Stomach (tissue), 9 donors: Measurements from ENCODE around the gene LYL1. TPM values are rescaled to one million over a fixed set of nuclear protein-coding genes. Genes with fewer than 3 reads are reported as not detected.

Experiments used
- DNase-seq, 2 donors: peaks; one replicate each; pipeline versions ENCODE4 v3.0.0 to v3.0.0-alpha.2; 2013 to 2019
- H3K27ac ChIP-seq, 5 donors: fragments of 200-600 bp in 4 of 5; sonication (generic) in 4 of 5; one replicate each; pipeline ENCODE4 v1.5.1; 2013 to 2019; ENCODE audit warnings: mild to moderate bottlenecking in 1 of 5, moderate library complexity in 1 of 5
- H3K27me3 ChIP-seq, 3 donors: fragments of 200-600 bp; sonication (generic); one replicate each; pipeline ENCODE4 v1.5.1; 2017 to 2019; ENCODE audit warnings: mixed run types in 1 of 3
- H3K36me3 ChIP-seq, 4 donors: fragments of 200-600 bp; sonication (generic); 1 replicate in 3 of 4; 2 replicates in 1 of 4; pipeline ENCODE4 v1.5.1; 2016 to 2019
- H3K4me1 ChIP-seq, 4 donors: fragments of 200-600 bp; sonication (generic); one replicate each; pipeline ENCODE4 v1.5.1; 2016 to 2019
- H3K4me3 ChIP-seq, 4 donors: fragments of 200-600 bp; sonication (generic) in 3 of 4; one replicate each; pipeline ENCODE4 v1.5.1; 2016 to 2019; ENCODE audit warnings: mild to moderate bottlenecking in 1 of 4
- H3K9me3 ChIP-seq, 4 donors: fragments of 200-600 bp; sonication (generic); one replicate each; pipeline ENCODE4 v1.5.1; 2016 to 2019
- EP300 ChIP-seq: sonication (generic); formaldehyde crosslinking; IDR thresholded peaks from one replicate; pipeline ENCODE4 v1.6.1; 2017; ENCODE audit warnings: antibody characterized with exemption
- POLR2A ChIP-seq, 4 donors: fragments of 450-650 bp; IDR thresholded peaks; one replicate each; pipeline ENCODE4 v1.6.1; 2016; ENCODE audit warnings: antibody characterized with exemption in 4 of 4, control low read depth in 2 of 4, mild to moderate bottlenecking in 1 of 4, moderate library complexity in 1 of 4
- POLR2AphosphoS5 ChIP-seq, 3 donors: sonication (generic); formaldehyde crosslinking; IDR thresholded peaks; one replicate each; pipeline ENCODE4 v1.6.1; 2016; ENCODE audit warnings: antibody characterized with exemption in 3 of 3
- WGBS, 5 donors: extraction: QIAGEN DNeasy Blood & Tissue Kit in 3 of 5; methylation state at CpG; one replicate each; pipeline versions ENCODE4 v1.1.5 to v1.1.7; 2013 to 2018; 5-methylcytosine and 5-hydroxymethylcytosine counted together
- intact Hi-C: fragments of 100-400 bp; cut with DNase I; formaldehyde crosslinking; loops from one replicate; pipeline ENCODE4 v1.15.1; 2023; ENCODE audit warnings: low total_unique reads
- polyA plus RNA-seq, 3 donors: library from polyadenylated mRNA; stranded (reverse); fragments of 200-250 nt; gene quantifications; one replicate each; pipeline ENCODE4 v1.2.3, GENCODE V29; 2013
- total RNA-seq, 5 donors: library from RNA; depleted of rRNA; stranded (reverse); fragments of >200 nt; gene quantifications; one replicate each; pipeline versions ENCODE4 v1.1.0 to v1.2.3, GENCODE V29; 2014 to 2016
- TF ChIP-seq, protein P1 (sequence below), 7 experiments: fragments of 450-650 bp in 4 of 7; fragments of 200-600 bp in 3 of 7; sonication (generic) in 3 of 7; IDR thresholded peaks; one replicate each; pipeline ENCODE4 v1.5.1; 2016 to 2019; ENCODE audit warnings: antibody characterized with exemption in 7 of 7, control low read depth in 2 of 7, mild to moderate bottlenecking in 1 of 7
- donor health status: healthy with polysubstance abuse.
- donor health status: Bipolar disorder and iron deficiency.
- donor health status: healthy.

The LYL1 gene
- total and polyA plus RNA-seq, 8 donors = 1.3 to 19.3 (median 5.0) TPM; not detected in 1

DNA sequence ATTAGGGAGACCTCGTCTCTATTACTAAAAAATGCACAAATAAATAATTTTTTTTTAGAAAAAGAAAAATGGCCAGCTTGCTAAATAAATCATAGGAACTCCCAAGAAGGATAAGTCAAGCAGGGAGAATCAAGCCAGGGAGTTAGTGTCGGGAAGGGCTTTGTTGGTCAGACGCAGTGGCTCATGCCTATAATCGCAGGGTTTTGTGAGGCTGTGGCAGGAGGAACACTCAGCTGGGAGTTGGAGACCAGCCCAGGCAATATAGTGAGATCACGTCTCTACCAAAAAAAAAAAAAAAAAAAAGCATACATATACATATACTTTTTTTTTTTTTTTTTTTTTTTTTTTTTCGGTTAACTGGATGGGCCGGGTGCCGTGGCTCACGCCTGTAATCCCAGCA lies 24.4 kb upstream of the LYL1 start:
- DNase-seq = no peak
- Histone ChIP-seq H3K27me3 (no peaks in the 10 kb centered on the region), H3K36me3 (peaks cover 0 to 20% (median 12%) of the 10 kb centered on the region in 4 donors), H3K27ac (no peak overlapping the region), H3K4me3 (no peak overlapping the region), H3K4me1 (peaks cover 0 to 21% (median 12%) of the 10 kb centered on the region in 4 donors), H3K9me3 (no peaks in the 10 kb centered on the region)
- intact Hi-C loops = no loop called here
- 86 to 91% (median 87%) methylated on average over 8 to 9 of the region's 9 CpGs for WGBS, 5 donors
- TF ChIP-seq POLR2AphosphoS5 (IDR thresholded peaks at IDR 0.05) = no peak
- TF ChIP-seq POLR2A (IDR thresholded peaks at IDR 0.05) = no peak
- TF ChIP-seq, protein P1, sequence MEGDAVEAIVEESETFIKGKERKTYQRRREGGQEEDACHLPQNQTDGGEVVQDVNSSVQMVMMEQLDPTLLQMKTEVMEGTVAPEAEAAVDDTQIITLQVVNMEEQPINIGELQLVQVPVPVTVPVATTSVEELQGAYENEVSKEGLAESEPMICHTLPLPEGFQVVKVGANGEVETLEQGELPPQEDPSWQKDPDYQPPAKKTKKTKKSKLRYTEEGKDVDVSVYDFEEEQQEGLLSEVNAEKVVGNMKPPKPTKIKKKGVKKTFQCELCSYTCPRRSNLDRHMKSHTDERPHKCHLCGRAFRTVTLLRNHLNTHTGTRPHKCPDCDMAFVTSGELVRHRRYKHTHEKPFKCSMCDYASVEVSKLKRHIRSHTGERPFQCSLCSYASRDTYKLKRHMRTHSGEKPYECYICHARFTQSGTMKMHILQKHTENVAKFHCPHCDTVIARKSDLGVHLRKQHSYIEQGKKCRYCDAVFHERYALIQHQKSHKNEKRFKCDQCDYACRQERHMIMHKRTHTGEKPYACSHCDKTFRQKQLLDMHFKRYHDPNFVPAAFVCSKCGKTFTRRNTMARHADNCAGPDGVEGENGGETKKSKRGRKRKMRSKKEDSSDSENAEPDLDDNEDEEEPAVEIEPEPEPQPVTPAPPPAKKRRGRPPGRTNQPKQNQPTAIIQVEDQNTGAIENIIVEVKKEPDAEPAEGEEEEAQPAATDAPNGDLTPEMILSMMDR (IDR thresholded peaks at IDR 0.05) = no peak
- no peak for TF ChIP-seq EP300

DNA sequence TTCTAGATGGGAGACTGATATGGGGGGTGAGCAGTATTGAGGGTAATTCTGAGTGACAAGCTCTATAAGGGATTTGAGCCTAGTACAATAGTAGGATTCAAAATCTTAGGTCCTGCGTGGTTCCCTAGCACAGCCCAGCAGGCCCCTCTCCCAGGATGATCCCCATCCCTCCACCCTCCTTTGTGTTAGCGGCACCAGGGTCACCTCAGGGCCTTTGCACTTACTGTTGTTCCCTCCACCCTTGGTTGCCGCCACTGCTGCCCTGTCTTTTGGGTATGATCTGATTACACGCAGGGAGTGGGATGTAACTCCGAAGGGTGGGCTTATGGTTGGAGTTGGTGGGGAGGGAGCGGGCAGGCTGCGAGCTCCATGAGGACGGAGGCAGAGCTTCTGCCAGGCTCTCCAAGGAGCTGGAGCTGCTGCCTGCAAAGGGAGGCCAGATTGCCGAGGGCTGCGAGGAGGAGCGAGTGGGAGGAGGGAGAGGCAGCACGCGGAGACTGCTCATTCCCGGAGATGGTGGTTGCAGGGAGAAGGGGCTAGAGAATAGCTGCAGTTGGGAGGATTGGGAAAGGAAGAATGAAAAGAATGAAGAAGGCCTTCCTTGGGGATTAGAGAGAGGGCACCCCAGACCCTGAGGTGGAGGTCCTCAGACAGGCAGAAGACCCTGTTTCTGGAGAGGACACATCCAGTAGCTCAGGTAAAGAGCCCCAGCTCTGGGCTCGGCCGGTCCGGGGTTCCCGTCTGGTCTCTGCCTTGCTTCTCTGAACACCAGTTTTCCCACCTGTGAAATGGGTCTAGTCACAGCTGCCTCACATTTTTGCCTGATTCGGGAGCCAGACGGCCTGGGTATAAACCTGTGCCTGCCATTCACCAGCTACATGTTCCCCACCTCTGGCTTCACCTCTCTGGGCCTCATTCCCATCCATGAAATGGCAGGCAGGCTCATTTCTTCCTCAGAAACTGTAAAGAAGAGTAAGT lies 20.6 kb upstream of the LYL1 start:
- Histone ChIP-seq H3K27me3 (no peaks in the 10 kb centered on the region), H3K4me3 (no peak overlapping the region), H3K4me1 (peaks cover 20 to 48% (median 34%) of the 10 kb centered on the region in 4 donors), H3K9me3 (no peaks in the 10 kb centered on the region), H3K27ac (no peak overlapping the region), H3K36me3 (peaks cover 0 to 32% (median 16%) of the 10 kb centered on the region in 4 donors)
- WGBS, 5 donors = 91 to 94% (median 93%) methylated on average over 18 to 20 of the region's 20 CpGs
- TF ChIP-seq EP300 (no peak), POLR2AphosphoS5 (IDR thresholded peaks at IDR 0.05) (no peak), POLR2A (IDR thresholded peaks at IDR 0.05) (no peak)
- TF ChIP-seq, protein P1 (IDR thresholded peaks at IDR 0.05) = no peak
- DNase-seq = no peak
- intact Hi-C loops = no loop called here

DNA sequence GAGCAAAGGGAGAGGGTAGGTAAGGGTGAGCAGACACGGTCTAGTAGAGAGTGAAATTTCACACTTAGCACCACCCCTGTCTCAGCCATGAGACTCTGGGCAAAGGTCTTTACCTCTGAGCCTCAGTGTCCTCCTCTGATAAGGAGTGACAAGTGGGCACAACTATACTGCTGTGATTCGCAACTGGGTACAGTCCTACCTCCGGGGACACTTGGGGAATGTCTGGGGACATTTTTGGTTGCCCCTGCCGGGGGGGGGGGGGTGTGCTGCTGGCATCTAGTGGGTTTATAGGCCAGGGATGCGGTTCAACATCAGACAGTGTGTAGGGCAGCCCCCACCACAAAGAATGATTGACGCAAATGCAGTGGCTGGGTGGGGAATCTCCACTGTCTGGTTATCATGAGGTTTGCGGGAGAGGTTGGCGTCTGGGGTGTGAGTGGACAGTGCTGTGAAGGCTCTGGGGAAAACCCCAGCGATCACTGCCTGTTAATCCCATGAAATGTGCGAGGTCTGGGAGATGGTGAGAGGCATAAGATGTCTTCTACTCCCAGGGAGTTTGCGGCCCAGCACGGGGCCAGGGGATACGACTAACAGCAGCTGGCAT lies 19.7 kb upstream of the LYL1 start:
- DNase-seq = no peak
- TF ChIP-seq EP300 = no peak
- TF ChIP-seq POLR2AphosphoS5 (IDR thresholded peaks at IDR 0.05) = no peak
- TF ChIP-seq POLR2A (IDR thresholded peaks at IDR 0.05) = no peak
- TF ChIP-seq, protein P1 (IDR thresholded peaks at IDR 0.05) = no peak
- H3K4me3 ChIP-seq = no peak overlapping the region

DNA sequence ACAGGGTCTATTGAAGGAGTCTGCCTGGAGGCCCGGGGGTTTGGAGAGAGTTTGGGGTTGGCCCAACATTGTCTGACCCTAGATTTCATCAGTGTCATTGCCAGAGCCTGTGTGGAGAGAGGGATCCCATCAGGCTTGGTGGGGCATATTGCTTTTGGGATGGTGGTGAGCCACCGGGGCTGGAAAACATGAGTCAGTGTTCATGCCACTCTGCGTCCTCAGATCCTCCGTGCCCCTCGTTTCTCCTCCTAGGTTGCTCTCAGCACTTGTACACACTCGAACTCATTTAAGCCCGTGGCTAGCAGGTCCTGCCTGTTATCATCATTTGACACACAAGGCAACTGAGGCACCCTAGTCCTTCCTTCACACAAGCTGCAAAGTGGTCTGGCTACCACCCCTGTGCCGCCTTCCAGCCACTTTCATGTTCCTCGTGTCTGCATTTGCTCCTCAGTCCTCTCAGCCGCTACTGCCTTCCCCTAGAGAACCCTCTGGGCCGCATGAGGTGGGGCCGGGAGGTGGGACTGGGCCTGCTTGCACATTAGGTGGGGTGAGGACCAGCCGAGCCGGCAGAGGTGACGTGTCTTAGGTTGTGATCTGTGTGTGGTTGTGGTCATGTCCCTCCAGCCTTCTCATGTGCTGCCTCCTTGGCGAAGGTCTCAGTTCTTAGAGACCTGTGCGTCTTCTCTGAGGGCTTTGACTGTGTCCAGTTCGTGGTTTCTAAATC lies 19.1 kb upstream of the LYL1 start:
- no peak for DNase-seq
- peaks cover 0 to 32% (median 15%) of the 10 kb centered on the region in 4 donors for H3K36me3 ChIP-seq
- no peak overlapping the region for H3K27ac ChIP-seq
- TF ChIP-seq POLR2A (IDR thresholded peaks at IDR 0.05) (no peak), POLR2AphosphoS5 (IDR thresholded peaks at IDR 0.05) (no peak), EP300 (no peak)
- TF ChIP-seq, protein P1 (IDR thresholded peaks at IDR 0.05) = no peak
- H3K9me3 ChIP-seq = no peaks in the 10 kb centered on the region
- no peak overlapping the region for H3K4me3 ChIP-seq
- H3K27me3 ChIP-seq = no peaks in the 10 kb centered on the region
- intact Hi-C loops = no loop called here
- 74 to 81% (median 80%) methylated on average over 18 of the region's 18 CpGs for WGBS, 5 donors
- H3K4me1 ChIP-seq = peaks cover 29 to 49% (median 42%) of the 10 kb centered on the region in 4 donors

More for the DNA sequence above, 19.7 kb upstream of the LYL1 start:
- Histone ChIP-seq H3K4me1 (peaks cover 24 to 44% (median 35%) of the 10 kb centered on the region in 4 donors), H3K27me3 (no peaks in the 10 kb centered on the region), H3K36me3 (peaks cover 0 to 32% (median 16%) of the 10 kb centered on the region in 4 donors), H3K27ac (no peak overlapping the region), H3K9me3 (no peaks in the 10 kb centered on the region)
- 68 to 90% (median 84%) methylated on average over 10 to 13 of the region's 13 CpGs for WGBS, 5 donors
- intact Hi-C loops = no loop called here
